GM18870 (cell line): ENCODE results near the gene NAGLU.

Source experiments
- ATAC-seq: cut with Tn5 transposase; IDR thresholded peaks from one replicate; pipeline ENCODE4 v1.9.1; 2021; ENCODE audit warnings: moderate library complexity; ENCODE audit not compliant: unreplicated experiment

Gene NAGLU

GRCh38 chr17:42536048-42536371 is at the start of gene NAGLU:
Gene NAGLU, plus strand, starts transcription at chr17:42536241. Its CDS starts 32 bp downstream, at chr17:42536273.
- peak; percentile 52 for ATAC-seq

GRCh38 chr17:42488032-42488431 is 48.0 kb upstream of the NAGLU start:
- ATAC-seq, result no peak

- no peak for ATAC-seq
Measured at GRCh38 chr17:42493319-42493718, 42.7 kb upstream of the NAGLU start.

- no peak for ATAC-seq
Measured at GRCh38 chr17:42494673-42495072, 41.4 kb upstream of the NAGLU start.

- no peak for ATAC-seq
Measured at GRCh38 chr17:42498828-42499227, 37.2 kb upstream of the NAGLU start.

- ATAC-seq, result no peak
Measured at GRCh38 chr17:42502091-42502490, 34.0 kb upstream of the NAGLU start.

- no peak for ATAC-seq
Measured at GRCh38 chr17:42502926-42503325, 33.1 kb upstream of the NAGLU start.

GRCh38 chr17:42507671-42508070 is 28.4 kb upstream of the NAGLU start:
- no peak for ATAC-seq

GRCh38 chr17:42508426-42509165 is 27.4 kb upstream of the NAGLU start:
- no peak for ATAC-seq

- ATAC-seq, result no peak
Measured at GRCh38 chr17:42509409-42509808, 26.6 kb upstream of the NAGLU start.

- no peak for ATAC-seq
Measured at GRCh38 chr17:42509841-42510240, 26.2 kb upstream of the NAGLU start.

- no peak for ATAC-seq
Measured at GRCh38 chr17:42512246-42512645, 23.8 kb upstream of the NAGLU start.

- ATAC-seq, result no peak
Measured at GRCh38 chr17:42512733-42513251, 23.2 kb upstream of the NAGLU start.

- no peak for ATAC-seq
Measured at GRCh38 chr17:42513686-42514085, 22.4 kb upstream of the NAGLU start.

GRCh38 chr17:42514279-42514678 is 21.8 kb upstream of the NAGLU start:
- ATAC-seq, result no peak

GRCh38 chr17:42514867-42515266 is 21.2 kb upstream of the NAGLU start:
- ATAC-seq, result no peak

GRCh38 chr17:42517516-42517915 is 18.5 kb upstream of the NAGLU start:
- ATAC-seq, result no peak

GRCh38 chr17:42518046-42518754 is 17.8 kb upstream of the NAGLU start:
- no peak for ATAC-seq

GRCh38 chr17:42518755-42519545 is 17.1 kb upstream of the NAGLU start:
- no peak for ATAC-seq

- ATAC-seq, result no peak
Measured at GRCh38 chr17:42519546-42520491, 16.2 kb upstream of the NAGLU start.
